ENCODE measurements around the gene DRG2.

DNA sequence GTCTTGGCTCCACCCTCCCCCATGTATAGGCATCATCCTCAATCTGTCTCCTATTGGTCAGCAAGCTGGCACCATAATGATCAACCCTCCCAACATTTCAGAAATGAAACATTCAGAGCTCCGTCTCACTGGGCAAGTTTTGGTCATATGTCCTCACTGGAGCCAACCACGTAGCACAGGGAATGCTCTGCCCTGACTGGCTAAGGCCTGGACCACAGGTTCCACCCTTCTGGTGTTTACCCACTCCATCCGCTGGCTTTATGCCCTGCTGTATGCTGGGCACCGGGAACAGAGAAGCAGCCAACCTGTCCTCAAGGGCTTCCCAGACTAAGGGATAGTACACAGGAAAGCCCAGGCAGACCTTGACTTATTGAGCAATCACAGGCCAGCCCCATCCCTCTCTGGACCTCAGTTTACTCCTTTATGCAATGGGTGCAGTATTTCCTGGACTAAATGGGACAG, 41.3 kb downstream of the DRG2 start:
- TF ChIP-seq EP300 (IDR thresholded peaks at IDR 0.05) (no peak), CTCF (IDR thresholded peaks at IDR 0.05) (no peak), POLR2A (IDR thresholded peaks at IDR 0.05) (no peak)
